ENCODE results near the gene CARD11.

Gene CARD11

DNA sequence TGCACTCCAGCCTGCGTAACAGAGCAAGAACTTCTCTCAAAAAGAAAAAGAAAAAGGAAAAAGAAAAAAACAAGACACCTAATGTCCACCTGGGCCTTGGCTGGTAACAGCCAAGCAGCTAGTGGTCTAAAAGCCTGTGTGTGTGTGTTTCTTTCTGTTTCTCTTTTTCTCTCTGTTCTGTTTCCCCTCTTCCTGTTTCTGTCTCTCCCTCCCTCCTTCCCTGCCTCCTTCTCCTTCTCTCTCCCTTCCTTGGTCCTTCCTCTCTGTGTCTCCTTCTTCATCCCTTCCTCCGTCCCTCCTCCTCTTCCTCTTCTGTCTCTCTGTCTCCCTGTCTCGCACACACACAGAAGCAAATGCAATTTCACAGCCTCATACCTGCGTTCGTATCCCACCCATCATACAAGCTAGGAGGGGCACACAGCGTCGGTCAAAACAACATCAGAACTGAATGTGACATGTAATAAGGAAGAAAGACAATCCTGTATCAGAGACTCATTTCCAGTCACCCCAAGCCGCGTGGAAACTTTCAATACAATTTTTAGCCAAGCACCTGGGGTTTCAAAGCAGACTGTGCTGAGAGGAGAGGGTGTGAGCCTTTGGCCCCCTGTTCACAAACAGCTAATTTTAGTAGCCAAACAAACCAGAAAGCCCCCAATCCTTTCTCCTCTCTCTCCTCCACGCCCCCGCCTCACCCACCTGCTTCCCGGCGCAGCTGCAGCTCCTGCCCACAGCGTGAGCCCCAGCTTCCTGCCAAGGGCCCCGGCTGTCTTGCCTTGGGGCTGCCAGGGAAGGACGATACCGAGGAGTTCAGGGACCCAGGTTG lies 149.3 kb downstream of the CARD11 start:
- DNase-seq: no peak

DNA sequence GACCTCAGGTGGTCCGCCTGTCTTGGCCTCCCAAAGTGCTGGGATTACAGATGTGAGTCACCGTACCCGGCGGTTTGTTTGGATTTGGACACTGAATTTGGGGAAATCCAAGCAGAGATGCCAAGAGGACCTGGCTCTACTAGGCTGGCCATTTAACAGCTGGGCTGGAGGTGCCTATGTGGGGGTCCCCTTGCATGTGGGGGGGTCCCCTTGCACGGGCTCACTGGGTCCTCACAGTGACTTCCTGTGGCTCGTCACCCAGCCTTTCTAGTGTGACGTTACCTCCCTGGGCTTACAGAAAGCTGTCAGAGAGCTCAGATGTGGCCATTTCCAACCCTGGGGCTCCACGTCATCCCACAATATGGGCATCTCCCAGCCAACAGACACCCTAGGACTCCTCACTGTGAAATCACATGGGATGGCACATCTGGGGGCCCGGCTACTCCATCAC lies 150.2 kb downstream of the CARD11 start:
- DNase-seq: no peak

DNA sequence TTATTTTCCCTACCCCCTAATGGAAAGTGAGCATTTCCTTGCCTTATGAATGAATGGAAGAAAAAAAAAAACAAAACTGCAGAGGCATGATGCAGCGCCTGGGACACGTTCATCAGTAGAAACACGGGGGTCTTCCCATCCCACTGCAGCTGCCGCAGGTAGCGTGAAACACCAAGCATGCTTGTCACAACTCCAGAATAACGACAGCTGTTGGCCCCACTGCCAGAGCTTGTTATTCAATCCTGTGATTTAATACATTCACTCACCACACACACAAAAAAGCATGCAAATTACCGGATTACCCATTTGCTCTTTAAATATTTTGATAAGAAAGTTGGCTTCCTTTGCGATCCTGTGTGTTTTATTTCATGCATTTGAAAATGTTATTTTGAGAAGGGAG lies 151.1 kb downstream of the CARD11 start:
- no peak for DNase-seq

DNA sequence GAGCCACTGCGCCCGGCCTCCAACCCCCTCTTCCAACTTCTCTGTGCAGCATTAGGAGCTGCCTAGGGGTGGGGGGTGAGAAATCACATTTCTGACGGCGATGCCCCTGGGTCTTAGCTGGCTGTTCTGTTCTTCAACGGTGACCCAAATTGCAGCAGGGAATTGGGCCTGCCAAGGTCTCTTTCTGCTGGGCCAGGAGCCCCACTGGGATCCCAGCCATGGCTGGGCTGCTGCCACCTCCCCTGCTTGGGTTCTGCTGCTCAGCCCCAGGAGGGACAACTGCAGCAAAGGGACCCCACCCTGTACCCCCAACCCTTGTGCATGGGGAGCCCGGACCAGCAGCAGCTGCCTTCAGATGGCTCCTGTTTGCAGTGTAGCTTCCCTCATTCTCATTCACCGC lies 155.9 kb downstream of the CARD11 start:
- DNase-seq: no peak

- no peak for DNase-seq
These were observed 156.8 kb downstream of the CARD11 start for GRCh38 chr7:2886900-2887299.

DNA sequence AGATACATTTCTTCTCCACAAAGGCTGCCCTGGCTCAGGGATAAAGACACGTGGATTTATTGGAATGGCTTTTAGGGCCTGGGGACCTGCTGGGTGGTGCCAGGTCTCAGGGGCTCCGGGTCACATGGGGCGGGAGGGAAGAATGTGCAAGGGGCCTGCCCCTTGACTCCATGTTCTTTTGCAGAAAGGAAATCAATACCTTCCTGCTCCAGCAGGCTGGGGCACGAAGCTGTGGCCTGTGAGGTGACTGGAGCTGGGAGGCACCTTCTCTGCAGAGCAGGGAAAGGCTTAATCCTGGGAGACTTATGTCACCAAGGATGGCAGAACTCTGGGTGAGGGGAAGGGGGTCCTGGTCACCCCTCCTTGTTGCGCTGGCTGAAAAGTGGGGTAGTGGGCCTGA lies 157.3 kb downstream of the CARD11 start:
- no peak for DNase-seq

DNA sequence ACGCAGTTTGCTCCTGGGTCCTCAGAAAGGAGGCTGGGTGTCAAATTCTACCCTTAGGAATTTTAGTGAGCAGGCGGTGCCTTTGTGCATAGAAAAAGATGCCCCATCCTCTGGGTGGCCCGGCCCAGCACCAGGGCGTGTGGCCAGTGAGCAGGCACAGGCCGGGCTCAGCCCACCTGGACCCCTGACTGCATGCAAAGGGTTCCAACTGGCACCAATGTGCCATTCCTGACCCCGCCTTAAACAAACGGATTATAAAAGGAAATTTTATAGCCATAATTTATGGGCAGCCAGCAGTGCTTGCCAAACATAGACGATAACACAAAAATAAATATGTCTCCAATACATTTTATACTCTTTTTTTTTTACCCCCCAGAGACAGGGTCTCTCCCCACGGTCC lies 159.5 kb downstream of the CARD11 start:
- DNase-seq: no peak

DNA sequence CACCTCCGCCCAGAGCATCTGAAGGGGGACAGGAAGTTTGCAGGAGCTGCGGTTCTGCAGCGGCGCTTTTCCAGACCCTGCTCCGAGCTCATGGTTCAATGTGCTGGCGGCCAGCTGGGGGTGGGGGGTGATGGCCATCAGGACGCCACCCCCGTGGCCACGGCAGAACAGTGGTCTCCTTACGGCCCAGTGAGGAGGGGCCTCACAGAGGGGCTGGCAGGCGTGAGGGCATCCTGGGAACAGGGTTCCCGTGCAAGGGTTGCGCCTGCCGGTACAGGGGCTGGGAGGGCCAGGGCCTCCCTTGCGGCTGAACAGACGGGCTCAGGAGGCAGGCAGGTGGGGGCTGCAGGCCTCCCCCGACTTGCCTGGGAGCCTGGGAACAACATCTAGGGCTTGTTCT lies 160.6 kb downstream of the CARD11 start:
- no peak for DNase-seq

- DNase-seq: no peak
These were observed 161.6 kb downstream of the CARD11 start for GRCh38 chr7:2882111-2882510.

- no peak for DNase-seq
These were observed 162.7 kb downstream of the CARD11 start for GRCh38 chr7:2880874-2881533.

- no peak for DNase-seq
These were observed 163.6 kb downstream of the CARD11 start for GRCh38 chr7:2880051-2880450.

GRCh38 chr7:2879354-2879753 lies 164.3 kb downstream of the CARD11 start:
- no peak for DNase-seq

GRCh38 chr7:2878306-2878705 lies 165.4 kb downstream of the CARD11 start:
- DNase-seq: no peak

DNA sequence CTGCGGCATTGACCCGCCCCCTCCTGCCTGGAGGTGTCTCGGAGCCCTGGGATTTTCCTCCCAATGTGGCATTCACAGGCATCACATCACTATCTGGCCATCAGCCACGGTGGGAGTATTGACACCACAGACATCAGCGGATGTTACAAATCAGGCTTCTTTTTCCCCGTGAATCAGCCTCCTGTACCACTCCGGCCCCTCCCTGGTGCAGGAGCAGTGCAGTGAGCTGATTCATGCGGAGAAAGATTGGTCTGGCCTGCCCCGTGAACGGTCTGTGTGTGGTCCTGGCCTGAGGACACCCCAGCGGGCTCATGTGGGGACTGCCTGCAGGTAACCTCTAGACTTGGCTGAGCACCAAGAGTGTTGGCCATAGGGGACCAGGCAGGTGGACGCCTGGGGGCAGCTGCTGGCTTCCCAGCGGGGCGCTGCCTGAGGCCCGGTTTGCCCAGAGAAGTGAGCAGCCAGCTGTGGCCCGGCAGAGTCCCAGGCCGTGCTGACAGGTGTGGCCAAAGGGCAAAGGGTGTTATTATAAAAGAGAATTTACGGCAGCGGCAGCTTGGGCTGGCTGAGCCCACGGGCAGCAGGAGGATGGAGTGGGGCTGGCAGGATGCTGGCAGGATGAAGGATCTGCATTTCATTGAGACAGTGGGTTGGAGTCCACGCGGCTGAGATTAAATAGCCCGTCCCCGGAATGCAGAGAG lies 167.5 kb downstream of the CARD11 start:
- no peak for DNase-seq

DNA sequence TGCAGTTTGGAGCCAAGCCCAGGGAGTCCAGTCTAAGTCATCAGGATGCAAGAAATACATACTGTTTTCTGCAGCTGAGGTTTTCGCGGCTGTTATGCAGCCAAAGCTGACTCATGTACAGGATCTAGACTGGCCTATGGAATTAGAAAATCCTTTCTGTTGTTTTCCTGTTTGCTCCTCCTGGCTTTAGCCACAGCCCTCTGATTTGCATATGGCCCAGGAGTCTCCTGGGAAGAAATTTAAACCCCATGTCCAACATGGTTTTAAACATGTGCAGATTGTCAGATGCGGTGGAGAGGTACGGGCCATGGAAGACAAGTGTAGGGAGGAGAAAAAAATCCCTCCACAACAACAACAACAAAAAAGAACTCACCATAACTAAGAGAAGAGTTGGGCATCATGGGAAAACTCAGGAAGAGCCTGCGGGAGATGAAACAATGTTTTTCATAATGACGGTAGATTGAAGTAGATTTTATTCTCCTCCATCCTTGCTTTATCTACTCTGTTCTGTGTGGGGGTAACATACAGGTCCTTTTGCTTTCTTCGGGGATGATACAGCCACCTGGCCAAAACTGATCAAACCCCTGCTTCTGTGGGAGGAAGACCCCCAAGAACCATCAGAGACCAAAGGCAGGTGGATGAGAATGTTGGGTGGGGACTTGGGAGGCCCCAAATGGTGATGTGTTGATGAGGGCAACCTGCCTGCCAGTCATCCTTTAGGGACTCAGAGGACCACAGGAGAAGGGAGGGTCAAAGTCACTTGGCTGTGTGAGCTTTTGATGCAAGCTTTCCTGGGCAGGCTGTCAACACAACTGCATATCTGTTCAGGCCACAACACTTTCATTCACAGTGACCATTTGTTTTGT lies 169.7 kb downstream of the CARD11 start:
- DNase-seq: no peak

GRCh38 chr7:2873146-2873545 lies 170.5 kb downstream of the CARD11 start:
- DNase-seq: no peak

DNA sequence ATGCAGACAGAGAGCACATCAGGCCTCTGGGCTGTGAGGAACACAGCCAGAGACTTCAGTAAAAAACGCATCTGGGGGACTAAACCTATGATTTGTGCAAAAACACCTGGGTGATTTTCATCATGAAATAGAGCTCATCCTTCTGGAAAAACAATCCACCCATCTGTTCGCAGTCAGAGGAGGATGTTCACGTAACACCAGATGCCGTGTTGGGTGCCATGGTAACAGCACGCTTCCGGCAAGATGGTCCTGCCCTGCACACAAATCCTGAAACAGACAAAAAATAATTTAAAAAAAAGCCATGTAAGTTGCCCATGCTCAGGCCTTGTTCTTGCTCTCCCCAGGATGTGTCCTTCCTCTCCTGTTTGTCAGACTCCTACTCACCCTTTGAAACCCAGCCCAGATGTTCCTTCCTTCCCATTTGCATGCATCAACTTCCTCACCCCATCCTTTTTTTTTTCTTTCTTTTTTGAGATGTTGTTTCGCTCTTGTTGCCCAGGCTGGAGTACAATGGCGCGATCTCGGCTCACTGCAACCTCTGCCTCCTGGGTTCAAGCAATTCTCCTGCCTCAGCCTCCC lies 171.3 kb downstream of the CARD11 start:
- DNase-seq: no peak

DNA sequence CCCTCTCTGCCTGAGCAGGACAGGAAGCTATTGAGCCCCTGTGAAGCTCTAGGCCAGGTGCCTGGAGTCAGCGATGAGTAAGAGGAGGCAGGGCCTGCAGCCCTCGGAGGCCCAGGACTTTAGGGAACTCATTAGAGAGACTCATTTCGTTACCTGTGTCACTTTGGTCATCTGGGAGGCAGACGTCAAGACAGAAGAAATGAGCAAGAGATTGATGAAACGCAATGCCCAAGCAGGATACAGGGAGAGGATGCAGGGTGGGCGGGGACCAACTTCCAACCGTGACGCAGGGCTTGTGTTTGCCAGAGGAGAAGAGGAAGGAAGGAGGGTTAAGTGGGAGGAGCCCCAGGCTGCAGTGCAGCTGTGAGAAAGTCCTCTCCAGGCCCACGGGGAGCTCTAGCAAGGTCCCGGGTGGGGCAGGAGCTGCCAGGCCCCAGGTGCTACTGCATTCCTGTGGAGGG lies 173.2 kb downstream of the CARD11 start:
- no peak for DNase-seq

DNA sequence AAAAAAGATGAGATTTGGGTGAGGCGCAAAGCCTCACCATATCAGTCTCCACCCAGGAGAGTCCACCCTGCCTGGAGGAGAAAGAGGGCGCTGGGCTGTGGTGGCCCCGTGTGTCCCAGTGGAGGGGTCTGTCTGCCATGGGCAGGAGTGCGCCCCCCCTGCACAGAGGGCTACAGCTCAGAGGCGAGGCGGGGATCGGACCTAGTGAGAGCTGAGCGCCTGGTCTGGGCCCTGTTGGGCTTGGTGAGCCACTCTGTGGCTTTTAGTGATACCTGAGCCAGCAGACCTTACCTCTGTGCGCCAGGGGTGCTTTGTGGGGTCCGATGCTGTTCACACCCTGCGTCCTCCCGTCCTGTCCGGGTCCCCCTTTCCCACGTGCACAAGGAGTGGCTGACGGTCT lies 173.7 kb downstream of the CARD11 start:
- no peak for DNase-seq

DNA sequence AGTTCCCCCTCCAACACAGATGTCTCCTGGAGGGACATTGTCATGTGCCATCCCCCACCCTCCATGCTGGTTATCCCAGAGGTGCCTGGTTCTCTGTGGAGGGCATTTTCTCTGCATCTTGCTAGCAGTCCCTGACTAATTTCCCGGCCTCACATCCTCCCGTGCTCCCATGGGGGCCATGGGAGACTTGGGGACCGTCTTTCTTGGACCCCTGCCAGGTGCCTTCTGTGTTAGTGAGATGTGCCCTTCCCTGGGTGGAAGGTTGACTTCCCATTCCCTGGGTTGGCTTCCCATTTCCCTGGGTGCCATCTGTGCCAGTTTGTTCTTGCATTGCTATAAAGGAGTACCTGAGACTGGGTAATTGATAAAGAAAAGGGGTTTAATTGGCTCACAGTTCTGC lies 177.1 kb downstream of the CARD11 start:
- DNase-seq: no peak

GRCh38 chr7:2864999-2865670 lies 178.5 kb downstream of the CARD11 start:
- no peak for DNase-seq

Data from NCI-H1436 treated with DMSO at 0.1 percent for 48 hours (cell line).